NB4 (cell line): ENCODE measurements around the gene GALNT18.

ENCODE experiments used
- DNase-seq: peaks from one replicate; pipeline ENCODE4 v3.0.0; 2010; ENCODE audit warnings: low read depth
- H3K4me3 ChIP-seq: one replicate; pipeline ENCODE4 v1.5.1; 2011; ENCODE audit warnings: mild to moderate bottlenecking, low read depth, low read length, moderate library complexity
- MYC ChIP-seq: IDR thresholded peaks from 2 replicates; pipeline ENCODE4 v1.6.1; 2011; ENCODE audit warnings: low read depth, low read length
- POLR2A ChIP-seq: IDR thresholded peaks from 2 replicates; pipeline ENCODE4 v1.6.1; 2011; ENCODE audit warnings: mild to moderate bottlenecking; ENCODE audit not compliant: insufficient read length; ENCODE audit errors: extremely low read depth
- TF ChIP-seq, protein P1 (sequence below): IDR thresholded peaks from 2 replicates; pipeline ENCODE4 v1.6.1; 2011; ENCODE audit warnings: low read depth, low read length
- TF ChIP-seq, protein P2 (sequence below): IDR thresholded peaks from one replicate; pipeline ENCODE4 v1.5.1; 2012; ENCODE audit warnings: low read depth, low read length

The GALNT18 gene

DNA sequence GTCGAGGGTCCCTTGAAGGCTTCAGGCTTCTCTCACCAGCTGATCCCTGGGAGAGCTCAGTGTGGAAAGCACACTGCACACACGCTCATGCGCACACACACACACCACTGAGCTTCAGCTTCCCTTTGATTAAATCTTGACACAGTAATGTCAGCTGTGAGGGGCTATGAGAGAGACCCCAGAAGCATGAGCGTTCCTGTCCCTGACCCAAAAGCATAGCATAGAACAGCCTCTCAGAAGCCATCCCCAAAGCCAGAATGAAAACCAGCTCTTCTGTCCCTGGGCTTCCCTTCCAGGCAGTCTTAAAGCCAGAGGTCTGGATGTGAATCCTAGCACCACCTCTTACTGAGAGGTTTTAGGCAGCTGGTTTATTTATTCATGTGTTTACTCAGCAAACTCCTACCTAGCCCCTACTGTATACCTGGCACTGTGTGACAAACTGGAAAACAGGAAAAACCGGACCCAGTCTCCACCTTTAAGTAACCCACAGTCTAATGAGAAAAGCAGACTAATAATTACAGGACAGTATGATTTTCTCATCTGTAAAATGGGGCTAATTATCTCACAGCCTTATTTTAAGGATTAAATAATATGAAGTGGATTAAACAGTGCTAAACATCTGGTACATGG is 15.9 kb downstream of the GALNT18 start:
- no peak overlapping the region for H3K4me3 ChIP-seq
- TF ChIP-seq POLR2A (no peak), MYC (no peak)
- TF ChIP-seq, protein P1, sequence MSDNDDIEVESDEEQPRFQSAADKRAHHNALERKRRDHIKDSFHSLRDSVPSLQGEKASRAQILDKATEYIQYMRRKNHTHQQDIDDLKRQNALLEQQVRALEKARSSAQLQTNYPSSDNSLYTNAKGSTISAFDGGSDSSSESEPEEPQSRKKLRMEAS, result no peak
- TF ChIP-seq, protein P2, sequence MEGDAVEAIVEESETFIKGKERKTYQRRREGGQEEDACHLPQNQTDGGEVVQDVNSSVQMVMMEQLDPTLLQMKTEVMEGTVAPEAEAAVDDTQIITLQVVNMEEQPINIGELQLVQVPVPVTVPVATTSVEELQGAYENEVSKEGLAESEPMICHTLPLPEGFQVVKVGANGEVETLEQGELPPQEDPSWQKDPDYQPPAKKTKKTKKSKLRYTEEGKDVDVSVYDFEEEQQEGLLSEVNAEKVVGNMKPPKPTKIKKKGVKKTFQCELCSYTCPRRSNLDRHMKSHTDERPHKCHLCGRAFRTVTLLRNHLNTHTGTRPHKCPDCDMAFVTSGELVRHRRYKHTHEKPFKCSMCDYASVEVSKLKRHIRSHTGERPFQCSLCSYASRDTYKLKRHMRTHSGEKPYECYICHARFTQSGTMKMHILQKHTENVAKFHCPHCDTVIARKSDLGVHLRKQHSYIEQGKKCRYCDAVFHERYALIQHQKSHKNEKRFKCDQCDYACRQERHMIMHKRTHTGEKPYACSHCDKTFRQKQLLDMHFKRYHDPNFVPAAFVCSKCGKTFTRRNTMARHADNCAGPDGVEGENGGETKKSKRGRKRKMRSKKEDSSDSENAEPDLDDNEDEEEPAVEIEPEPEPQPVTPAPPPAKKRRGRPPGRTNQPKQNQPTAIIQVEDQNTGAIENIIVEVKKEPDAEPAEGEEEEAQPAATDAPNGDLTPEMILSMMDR, result no peak
- DNase-seq, result no peak

DNA sequence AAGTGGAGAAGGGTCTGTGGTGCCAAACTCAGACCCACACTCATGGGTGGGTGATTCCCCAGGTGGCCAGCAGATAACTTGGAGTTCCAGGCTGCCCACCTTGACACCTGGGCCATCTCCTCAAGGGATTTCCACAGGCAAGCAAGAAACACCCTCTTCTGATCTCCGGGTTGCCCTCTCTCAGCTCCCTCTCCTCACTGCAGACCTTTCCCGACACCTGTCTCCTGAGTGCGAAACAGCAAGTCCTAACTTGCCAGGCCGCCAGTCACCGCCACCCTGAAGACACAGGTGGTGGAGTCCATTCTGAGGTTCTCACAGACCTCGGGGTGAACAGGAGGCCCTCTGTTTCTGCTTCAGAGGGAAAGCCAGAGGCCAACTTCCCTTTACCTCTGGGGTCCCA is 16.6 kb downstream of the GALNT18 start:
- DNase-seq, result no peak
- TF ChIP-seq, protein P2, result no peak
- TF ChIP-seq POLR2A, result no peak
- TF ChIP-seq MYC, result no peak
- TF ChIP-seq, protein P1, result no peak
- H3K4me3 ChIP-seq, result no peak overlapping the region

DNA sequence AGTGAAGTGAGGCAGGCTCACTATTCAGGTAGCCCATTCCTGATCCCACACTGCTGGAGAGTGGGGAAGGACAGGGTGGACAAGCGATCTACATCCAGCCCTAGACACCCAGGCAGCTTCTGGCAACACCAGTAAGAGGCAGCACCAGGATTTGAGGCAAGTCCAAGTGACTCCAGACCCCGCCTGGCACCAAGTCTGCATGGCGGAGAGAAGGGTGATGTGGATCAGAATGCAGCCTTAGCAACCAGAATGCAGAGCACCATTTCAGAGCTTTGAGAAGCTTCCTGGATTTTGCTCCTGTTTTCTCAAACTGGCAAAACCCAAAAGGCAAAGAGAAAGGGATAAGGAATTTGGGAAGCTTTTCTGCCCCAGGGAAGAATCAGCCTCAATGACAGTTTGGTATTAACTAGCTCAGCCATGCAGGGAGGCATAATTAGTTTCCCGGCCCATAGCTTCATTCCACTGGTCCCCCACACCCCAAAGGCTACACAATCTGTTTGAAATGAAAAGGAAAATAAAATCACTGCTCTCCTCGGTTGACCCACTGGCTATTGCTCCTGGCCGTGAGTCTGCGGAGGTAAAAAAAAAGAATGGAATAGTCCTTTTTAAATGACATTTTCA is 17.3 kb downstream of the GALNT18 start:
- no peak overlapping the region for H3K4me3 ChIP-seq
- TF ChIP-seq, protein P1, result no peak
- TF ChIP-seq, protein P2, result no peak
- no peak for TF ChIP-seq POLR2A
- no peak for TF ChIP-seq MYC
- no peak for DNase-seq

DNA sequence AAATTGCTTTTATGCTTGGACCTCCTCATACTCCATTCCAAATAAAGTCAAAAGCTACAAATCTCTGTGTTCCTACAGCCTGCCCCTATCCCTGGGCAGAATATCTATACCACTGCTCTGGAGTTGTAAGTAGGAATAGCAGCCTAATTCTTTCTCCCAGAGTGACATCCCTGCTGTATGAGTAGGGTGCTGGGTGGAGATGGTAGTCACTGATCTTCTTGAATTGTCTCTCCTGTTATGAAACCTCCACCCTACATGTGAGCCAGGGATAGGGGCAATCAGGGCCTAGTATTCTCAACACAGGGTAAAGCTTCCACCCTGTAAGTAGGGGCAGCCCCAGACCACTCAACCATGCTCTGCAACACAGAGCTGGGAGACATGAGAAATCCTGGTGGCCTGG is 19.8 kb downstream of the GALNT18 start:
- no peak overlapping the region for H3K4me3 ChIP-seq
- TF ChIP-seq POLR2A, result no peak
- no peak for TF ChIP-seq MYC
- TF ChIP-seq, protein P1, result no peak
- TF ChIP-seq, protein P2, result no peak
- DNase-seq, result no peak

DNA sequence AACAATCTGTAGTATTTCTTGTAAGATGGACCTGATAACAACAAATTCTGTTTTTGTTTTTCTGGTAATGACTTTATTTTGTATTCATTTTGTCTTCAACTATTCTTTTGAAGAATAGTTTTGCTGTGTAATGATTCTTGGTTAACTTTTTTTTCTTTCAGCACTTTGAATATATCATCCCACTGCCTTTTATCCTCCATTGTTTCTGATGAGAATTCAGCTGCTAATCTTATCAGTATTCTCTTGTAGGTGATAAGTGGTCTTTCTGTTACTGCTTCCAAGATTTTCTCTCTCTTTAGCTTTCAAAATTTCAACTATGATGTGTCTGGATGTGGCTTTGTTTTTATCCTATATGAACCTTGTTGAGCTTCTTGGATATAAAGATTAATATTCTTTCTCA is 21.5 kb downstream of the GALNT18 start:
- no peak for TF ChIP-seq MYC
- TF ChIP-seq, protein P1, result no peak
- H3K4me3 ChIP-seq, result no peak overlapping the region
- DNase-seq, result no peak

DNA sequence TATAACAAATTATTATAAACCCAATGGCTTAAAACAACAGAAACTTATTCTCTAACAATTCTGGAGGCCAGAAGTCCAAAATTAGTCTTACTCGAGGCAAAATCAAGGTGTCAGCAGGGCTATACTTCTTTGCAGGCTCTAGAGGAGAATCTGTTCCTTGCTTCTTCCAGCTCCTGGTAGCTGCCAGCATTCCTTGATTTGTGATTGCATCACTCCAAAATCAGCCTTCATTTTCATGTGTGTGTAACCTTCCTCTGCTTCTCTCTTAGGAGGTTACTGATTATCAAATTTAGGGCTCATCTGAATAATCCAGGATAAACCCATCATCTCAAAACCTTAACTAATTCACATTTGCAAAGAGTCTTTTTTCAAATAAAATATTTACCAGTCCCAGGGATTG is 23.6 kb downstream of the GALNT18 start:
- no peak overlapping the region for H3K4me3 ChIP-seq
- no peak for DNase-seq
- TF ChIP-seq, protein P2, result no peak
